GM21786 (cell line): ENCODE data around the gene CBFA2T2.
"Not testable (repeated sequence)": the region's sequence is repeated elsewhere in the genome, so short reads cannot be mapped to it uniquely, and the experiment has no call there.

Experiments
- ATAC-seq: cut with Tn5 transposase; IDR thresholded peaks from one replicate; pipeline ENCODE4 v1.9.1; 2021; ENCODE audit not compliant: unreplicated experiment

CBFA2T2 gene

DNA sequence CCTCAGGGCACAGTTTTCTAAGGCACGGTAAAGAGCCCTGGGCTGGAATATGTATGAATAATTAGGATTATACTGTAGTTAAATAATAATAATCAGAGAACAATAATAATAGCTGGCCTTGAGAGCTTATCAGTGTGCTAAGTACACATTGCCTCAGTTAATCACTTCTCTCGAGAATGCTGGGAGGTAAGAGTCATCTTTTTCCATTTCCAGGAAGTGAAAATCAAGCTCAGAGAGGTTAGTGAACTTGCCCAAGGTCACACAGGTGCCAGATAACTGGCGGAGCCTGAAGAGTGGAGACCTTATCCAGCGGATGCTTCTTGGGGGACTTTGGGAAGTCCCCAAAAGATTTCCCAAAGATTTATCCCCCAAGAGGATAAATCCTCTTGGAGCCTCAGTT lies 19.4 kb upstream of the CBFA2T2 start:
- ATAC-seq: no peak

DNA sequence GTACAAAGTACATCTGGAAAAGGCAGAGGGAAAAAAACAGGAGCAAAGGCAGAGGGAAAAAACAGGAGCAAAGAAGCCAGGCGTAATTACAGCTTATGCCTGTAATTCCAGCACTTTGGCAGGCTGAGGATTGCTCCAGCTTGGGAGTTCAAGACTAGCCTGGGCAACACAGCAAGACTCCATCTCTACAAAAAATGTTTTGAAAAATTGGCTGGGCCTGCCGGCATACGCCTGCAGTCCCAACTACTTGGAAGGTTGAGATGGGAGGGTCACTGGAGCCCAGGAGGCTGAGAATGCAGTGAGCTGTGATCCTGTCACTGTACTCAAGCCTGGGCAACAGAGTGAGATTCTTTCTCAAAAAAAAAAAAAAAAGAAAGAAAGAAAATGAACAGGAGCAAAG lies 19.0 kb upstream of the CBFA2T2 start:
- ATAC-seq: no peak

DNA sequence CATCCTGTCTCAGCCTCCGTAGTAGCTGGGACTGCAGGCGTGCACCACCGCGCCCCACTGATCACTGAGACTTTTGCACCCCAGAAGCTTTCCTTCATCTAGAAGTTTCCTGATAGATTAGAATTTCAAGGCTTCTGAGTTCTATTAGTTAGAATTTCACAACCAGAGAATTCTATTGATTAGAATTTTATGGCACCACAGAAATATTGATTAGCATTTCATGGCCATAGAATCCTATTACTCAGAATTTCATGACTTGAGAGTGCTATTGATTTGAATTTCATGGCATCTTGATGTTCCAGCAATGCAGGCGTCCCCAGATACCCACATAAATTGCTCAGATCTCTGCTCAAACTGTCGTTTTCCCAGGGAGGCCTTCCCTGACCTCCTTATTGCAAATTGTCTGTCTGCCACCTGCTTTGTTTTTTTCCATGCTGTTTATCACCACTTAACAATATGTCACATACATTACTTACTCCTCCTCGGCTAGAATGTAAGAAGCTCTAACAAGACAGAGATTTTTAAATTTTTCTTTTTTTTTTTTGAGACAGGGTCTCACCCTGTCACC lies 16.9 kb upstream of the CBFA2T2 start:
- no peak for ATAC-seq

DNA sequence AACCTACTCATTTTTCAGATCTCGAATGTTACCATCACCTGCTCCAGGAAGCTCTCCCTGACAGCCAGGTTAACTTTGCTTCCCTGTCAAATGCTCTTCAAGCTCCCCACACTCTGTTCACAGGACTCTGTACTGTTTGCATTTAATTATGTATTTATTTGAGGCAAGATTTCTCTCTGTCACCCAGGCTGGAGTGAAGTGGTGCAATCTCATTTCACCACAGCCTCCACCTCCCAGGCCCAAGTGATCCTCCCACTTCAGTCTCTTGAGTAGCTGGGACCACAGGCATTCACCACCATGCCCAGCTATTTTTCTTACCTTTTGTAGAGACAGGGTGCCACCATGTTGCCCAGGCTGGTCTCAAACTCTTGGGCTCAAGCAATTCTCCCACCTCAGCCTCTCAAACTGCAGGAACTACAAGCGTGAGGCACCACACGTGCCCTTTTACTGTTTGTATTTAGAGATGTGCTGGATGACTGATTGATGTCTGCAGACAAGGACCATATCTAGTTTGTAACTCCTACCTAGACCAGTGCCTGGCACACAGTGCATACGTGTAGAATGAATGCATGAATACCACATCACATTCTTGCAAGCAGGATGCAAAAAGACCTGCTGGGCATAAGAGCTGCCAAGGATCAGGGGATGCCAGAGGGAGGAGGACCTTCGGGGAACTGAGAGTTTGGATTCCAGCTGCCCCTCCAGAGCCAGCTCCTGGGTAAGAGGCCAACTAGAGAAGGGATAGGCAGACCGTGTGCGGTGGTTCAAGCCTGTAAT lies 15.6 kb upstream of the CBFA2T2 start:
- no peak for ATAC-seq

DNA sequence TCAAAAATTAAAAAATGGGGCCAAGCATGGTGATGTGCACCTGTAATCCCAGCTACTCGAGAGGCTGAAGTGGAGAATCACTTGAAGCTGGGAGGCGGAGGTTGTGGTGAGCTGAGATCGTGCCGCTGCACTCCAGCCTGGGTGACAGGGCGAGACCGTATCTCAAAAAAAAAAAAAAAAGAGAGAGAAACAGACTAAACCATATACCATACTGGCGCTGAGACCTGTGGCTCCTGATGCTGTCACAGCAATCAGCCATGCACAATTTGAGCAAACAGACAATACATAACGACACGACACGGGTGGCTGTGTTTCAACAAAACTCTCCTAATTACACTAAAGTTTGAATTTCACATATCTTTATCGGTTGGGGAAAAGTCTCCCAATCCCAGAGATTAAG lies 14.9 kb upstream of the CBFA2T2 start:
- no peak for ATAC-seq

DNA sequence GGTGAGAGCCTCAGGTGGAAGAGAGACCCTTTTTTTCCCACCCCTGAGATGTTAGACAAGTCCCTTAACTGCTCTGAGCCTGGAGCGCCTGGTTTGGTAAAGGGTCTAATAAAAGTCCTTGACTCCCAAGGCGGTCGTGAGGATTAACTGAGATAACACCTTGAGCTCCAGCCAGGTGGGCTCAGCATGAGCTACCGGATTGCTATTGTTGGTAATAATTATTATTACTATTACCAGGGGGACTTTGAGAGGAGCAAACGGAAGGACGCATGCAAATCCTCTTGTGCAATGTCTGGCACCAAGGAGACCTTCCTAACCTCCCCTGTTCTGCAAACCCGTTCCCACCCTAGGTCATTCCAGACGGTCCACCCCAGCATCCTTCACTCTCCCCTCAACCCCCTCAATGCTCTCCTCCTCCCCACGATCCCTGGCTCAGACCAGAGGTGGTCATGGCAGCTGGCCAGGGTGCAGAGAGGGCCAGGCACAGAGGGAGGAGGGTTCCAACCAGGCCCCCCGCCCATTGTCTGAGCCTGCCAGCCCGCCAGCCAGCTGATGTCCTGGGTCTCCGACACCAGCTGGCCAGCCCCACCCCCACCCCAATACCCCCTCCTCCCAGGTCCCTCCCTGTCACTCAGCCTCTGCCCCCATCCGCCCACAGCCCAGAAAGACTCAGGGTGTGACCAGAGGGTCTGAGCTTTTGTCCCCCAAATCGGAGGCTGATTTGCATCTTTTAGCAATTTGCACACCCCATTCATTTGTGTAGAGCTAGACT lies 14.3 kb upstream of the CBFA2T2 start:
- ATAC-seq: no peak

DNA sequence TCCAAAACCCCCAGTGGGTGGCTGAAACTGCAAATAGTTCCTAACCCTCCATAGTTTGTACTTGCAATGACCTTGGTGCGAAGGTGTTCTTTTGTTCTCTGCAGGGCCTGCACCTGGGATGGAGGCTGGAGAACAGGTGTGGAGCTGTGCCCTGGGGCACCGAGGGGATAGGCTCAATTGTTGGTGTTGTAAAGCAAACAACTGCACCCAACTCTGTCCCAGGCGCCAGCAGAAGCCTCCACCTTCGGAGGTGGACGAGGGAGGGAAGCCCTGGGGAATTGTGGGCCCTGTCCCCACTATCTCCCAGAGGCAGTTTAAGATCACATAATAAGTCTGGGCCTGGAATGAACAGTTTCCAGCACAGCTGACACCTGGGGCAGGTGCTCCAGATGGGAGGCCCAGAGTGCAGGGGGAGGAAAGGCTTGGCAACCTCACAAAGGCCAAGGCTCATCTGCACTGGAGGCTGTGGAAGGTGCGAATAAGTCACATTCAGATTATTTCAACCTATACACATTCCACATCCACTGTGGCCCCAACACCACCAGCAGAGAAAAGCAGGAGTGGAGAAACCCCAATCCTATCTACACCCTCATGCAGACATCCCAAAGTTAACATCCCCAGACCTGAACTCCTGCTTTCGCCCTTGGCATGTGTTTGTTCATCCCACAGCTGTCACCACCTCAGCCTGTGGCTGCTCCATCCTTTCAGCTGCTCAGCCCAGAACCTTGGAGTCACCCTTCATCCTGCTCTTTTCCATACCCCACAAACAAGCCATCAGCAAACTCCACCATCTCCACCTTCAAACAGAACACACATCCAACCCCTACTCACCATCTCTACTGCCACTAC lies 12.3 kb upstream of the CBFA2T2 start:
- no peak for ATAC-seq

DNA sequence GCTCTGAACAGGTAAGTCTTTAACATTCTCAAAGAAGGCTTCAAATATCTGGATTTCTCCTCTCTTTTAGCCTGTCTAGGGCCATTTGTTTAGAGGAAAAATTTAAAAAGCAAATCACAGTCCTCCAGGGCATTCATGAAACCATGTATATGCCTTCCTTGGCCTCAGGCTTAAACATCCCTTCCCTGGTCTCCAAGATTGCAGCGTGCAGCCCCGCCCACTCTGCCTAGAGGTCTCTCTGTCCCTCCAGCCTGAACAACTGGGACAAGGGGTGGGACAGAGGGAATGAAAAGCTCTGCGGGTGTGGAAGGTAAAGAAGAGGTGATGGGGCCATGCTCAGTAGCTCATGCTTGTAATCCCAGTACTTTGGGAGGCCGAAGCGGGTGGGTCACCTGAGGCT lies 9.8 kb upstream of the CBFA2T2 start:
- no peak for ATAC-seq

DNA sequence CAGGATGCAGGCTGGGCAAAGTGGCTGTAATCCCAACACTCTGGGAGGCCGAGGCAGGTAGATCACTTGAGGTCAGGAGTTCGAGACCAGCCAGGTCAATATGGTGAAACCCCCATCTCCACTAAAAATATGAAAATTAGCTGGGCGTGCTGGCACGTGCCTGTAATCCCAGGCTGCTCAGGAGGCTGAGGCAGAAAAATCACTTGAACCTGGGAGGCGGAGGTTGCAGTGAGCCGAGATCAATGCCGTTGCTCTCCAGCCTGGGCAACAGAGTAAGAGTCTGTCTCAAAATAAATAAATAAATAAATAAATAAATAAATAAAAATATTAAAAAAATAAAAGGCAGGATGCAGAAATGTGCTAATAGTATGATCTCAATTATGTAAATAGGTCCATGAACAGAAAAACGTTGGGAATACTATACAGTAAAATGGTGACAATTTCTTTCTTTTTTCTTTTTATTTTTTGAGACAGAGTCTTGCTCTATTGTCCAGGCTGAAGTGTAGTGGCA lies 8.4 kb upstream of the CBFA2T2 start:
- ATAC-seq: no peak

DNA sequence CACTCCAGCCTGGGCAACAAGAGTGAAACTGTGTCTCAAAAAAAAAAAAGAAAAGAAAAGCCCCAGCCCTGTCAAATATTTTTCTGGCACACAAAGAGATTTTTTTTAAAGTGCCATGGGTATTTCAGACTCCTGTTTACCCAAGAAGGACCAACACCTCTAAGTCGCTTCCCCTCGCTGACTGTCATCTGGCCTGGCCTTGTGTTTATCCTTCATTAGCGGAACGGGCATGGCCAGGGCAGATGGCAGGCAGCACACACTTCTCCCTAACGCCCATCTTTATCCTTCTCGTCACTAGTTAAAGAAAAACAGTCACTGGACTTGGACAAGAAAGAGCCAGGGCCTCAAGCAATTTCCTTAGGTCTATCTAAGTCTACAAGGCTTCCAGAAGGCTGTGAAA lies 7.3 kb upstream of the CBFA2T2 start:
- ATAC-seq: no peak

DNA sequence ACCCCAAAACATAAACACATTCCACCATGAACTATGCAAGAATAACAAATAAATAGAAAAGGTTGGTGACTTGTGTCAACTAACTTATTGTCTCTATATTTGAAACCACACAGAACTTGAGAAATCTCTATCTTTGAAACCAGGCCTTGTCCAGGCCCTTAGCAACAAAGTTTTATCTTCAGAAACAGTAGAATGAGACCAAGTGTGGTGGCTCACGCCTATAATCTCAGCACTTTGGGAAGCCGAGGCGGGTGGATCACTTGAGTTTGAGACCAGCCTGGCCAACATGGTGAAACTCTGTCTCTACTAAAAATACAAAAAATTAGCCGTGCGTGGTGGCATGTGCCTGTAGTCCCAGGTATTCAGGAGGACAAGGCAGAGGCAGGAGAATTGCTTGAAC lies 6.7 kb upstream of the CBFA2T2 start:
- not testable (repeated sequence) for ATAC-seq

DNA sequence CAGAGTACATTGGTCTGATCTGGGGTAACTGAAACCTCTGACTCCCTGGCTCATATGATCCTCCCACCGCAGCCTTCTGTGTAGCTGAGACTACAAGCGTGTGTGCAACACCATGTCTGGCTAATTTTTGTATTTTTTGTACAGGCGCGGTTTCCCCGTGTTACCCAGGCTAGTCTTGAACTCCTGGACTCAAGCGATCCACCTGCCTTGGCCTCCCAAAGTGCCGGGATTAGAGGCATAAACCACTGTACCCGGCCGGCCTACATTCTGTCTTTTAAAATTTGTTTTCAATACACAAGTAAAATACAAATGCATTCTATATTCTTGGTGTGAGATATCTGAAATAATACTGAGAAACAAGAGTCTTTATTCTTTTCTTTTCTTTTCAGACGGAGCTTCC lies 1.7 kb upstream of the CBFA2T2 start:
- no peak for ATAC-seq

DNA sequence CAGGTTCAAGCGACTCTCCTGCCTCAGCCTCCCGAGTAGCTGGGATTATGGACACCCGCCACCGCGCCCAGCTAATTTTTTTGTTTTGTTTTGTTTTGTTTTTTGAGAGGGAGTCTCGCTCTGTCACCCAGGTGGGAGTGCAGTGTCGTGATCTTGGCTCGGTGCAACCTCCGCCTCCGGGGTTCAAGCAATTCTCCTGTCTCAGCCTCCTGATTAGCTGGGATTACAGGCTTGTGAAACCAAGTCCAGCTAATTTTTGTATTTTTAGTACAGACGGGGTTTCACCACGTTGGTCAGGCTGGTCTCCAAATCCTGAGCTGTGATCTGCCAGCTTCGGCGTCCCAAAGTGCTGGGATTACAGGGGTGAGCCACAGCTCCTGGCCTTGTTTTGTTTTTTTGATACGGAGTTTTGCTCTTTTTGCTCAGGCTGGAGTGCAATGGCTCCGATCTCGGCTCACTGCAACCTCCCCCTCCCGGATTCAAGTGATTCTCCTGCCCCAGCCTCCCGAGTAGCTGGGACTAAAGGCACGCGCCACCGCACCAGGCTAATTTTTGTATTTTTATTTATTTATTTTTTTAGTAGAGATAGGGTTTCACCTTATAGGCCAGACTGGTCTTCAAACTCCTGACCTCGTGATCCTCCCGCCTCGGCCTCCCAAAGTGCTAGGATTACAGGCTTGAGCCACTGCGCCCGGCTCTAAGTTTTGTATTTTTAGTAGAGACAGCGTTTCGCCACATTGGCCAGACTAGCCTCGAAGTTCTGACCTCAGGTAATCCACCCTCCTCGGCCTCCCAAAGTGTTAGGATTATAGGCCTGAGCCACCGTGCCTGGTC lies 1.0 kb upstream of the CBFA2T2 start:
- ATAC-seq: not testable (repeated sequence)

DNA sequence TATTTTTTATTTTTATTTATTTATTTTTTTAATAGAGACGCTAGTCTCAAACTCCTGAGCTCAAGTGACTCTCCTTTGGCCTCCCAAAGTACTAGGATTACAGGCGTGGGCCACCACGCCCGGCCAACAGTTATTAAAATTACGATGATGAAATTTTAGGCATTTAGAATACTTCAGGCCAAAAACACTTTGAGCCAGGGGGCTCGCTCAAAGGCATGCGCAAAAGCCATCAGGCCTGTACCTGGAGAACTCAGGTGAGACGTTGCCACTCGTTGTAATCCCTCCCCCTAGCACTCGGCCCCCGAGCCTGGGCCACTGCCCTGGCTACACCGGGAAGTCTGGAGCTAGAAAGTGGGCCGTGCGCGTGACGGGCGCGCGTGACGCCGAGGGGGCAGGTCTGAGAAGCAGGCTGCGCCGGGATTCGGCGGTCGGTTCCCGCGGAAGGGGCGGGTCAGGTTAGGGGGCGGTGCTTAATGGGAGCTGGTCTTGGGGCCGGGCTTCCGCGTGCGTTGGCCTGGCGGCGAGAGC lies 337 bp upstream of the CBFA2T2 start:
- peak; percentile 91 for ATAC-seq

DNA sequence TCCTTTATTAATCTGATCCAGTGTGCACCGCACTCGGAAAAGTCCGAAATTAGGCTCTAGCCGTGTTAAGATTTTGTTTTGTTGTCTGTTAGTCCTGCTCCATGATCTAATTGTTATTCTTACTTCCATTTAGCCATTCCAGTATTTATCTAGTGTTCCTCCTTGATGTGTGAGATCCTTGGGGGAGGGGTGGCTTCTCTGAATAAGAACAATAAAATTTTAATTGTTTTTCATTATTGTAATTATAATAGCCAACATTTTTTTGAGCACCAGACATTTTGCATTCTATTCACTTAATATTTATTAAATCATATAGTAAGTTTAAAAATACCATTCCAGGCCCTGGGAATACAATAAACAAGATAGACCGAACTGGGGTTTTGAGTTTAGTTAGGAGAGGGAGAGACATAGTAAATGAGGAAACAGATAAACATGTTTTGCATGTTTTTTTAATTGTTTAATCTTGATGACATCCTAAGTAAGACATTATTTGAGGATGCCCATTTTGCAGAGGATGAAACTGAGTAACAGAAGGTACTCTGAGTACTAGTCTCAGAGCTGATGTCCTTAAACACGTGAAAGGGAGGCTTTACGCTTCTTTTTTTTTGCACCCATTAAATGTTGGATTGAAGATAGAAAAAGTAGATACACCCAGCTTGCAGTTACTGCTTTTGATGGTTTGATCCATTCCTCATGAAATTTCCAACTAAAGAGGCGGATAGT lies 1.2 kb downstream of the CBFA2T2 start:
- no peak for ATAC-seq

DNA sequence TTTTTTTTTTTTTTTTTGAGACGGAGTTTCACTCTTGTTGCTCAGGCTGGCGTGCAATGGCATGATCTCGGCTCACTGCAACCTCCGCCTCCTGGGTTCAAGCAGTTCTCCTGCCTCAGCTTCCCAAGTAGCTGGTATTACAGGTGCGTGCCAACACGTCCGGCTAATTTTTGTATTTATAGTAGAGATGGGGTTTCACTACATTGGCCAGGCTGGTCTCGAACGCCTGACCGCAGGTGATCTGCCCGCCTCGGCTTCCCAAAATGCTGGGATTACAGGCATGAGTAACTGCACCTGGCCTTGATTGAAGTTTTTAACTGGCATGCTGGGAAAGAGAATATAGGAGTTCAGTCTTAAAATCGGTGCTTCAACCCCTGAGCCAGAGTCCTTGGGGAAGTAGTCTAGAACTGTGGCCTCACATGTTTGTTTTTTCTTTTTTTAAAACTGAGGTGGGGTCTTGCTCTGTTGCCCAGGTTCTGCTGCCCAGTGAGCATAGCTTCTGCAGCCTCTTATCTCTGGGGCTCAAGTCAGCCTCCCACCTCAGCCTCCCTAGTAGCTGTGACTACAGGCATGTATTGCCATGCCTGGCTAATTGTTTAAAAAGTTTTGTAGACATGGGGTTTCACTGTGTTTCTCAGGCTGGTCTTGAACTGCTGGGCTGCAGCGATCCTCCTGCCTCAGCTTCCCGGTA lies 3.3 kb downstream of the CBFA2T2 start:
- ATAC-seq: no peak

DNA sequence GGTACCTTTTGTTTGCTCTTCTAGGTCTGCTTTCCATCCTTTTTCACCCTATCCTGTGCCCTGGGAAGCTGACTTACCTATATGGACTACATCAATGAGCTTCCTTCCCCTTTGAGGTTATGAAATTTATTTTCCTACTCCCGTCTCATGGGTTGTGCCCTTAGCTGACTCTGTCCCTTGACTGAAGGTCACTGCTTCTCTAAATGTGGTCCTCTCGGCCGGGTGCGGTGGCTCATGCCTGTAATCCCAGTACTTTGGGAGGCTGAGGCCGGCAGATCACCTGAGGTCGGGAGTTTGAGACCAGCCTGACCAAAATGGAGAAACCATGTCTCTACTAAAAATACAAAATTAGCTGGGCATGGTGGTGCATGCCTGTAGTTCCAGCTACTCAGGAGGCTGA lies 6.9 kb downstream of the CBFA2T2 start:
- ATAC-seq: not testable (repeated sequence)

DNA sequence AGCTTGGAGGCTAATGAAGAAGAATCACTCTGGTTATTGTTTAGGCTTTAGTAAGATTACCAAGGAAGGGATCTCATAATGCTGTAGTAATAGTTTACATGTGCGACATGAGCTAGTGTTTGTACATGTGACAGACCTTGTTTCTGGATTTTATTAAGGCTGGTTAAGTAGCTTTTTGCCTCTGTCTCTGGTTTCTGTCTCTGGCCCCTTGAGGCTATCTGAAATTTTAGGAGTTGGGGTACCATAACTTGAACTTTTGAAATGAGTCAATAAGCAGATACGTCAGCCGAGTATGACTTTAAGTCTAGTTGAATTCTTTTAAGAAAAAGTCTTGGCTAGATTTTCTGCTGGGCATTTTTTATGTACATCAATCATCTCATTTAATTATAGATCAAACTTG lies 9.5 kb downstream of the CBFA2T2 start:
- no peak for ATAC-seq

DNA sequence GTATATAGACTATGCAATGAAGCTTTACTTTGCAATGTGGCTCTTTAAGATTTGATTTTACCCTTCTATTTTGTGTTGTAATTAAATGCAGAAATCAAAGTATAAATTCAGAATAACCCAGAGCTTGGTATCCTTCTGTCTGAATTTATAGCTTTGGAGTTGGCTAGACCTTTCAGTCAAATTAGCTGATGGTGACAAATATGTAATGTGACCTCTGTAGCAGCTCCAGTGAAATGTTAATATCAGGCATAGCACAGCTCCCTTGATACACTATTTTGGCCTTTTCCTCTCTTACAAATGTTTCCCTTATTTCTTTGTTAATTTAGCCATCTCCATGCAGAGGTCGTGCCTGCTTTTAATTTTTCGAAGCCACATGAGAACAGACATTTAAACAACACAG lies 11.1 kb downstream of the CBFA2T2 start:
- ATAC-seq: no peak
